Fibroblast of pulmonary artery (primary cell): ENCODE results near the gene SHBG.

Source experiments
- DNase-seq: peaks from one replicate; pipeline ENCODE4 v3.0.0-alpha.2; 2010; ENCODE audit warnings: low read depth
- H3K4me3 ChIP-seq: replicated peaks from 2 replicates; pipeline ENCODE4 v1.5.1; 2011; ENCODE audit warnings: low read depth, mild to moderate bottlenecking, control low read depth, low read length, moderate library complexity
- TF ChIP-seq, protein P1 (sequence below): IDR thresholded peaks from 2 replicates; pipeline ENCODE4 v1.5.1; 2011; ENCODE audit warnings: mild to moderate bottlenecking, control low read depth, low read length, inconsistent platforms; ENCODE audit errors: missing control alignments

SHBG gene

GRCh38 chr17:7677388-7678067, 47.6 kb downstream of the SHBG start:
- H3K4me3 ChIP-seq, result no peak overlapping the region
- TF ChIP-seq, protein P1, sequence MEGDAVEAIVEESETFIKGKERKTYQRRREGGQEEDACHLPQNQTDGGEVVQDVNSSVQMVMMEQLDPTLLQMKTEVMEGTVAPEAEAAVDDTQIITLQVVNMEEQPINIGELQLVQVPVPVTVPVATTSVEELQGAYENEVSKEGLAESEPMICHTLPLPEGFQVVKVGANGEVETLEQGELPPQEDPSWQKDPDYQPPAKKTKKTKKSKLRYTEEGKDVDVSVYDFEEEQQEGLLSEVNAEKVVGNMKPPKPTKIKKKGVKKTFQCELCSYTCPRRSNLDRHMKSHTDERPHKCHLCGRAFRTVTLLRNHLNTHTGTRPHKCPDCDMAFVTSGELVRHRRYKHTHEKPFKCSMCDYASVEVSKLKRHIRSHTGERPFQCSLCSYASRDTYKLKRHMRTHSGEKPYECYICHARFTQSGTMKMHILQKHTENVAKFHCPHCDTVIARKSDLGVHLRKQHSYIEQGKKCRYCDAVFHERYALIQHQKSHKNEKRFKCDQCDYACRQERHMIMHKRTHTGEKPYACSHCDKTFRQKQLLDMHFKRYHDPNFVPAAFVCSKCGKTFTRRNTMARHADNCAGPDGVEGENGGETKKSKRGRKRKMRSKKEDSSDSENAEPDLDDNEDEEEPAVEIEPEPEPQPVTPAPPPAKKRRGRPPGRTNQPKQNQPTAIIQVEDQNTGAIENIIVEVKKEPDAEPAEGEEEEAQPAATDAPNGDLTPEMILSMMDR, result no peak
- no peak for DNase-seq
